H9 (cell line): ENCODE measurements around the gene CERKL. TPM values are rescaled to one million over a fixed set of nuclear protein-coding genes. Genes with fewer than 3 reads are reported as not detected.

Experiments used
- DNase-seq: peaks from one replicate; pipeline ENCODE4 v3.0.0-alpha.2; 2017
- H2AFZ ChIP-seq: one replicate; pipeline ENCODE4 v1.6.1; 2013; ENCODE audit warnings: mild to moderate bottlenecking, low read length, control low read depth, moderate library complexity
- H2AK5ac ChIP-seq: 2 replicates; pipeline ENCODE4 v1.6.1; 2013; ENCODE audit warnings: low read length, control low read depth, mixed read lengths; ENCODE audit not compliant: insufficient read length
- H2BK120ac ChIP-seq: one replicate; pipeline ENCODE4 v1.6.1; 2013; ENCODE audit warnings: low read depth, mild to moderate bottlenecking, low read length, control low read depth, inconsistent platforms; ENCODE audit not compliant: poor library complexity, severe bottlenecking
- H2BK12ac ChIP-seq: 2 replicates; pipeline ENCODE4 v1.6.1; 2013; ENCODE audit warnings: low read length, control low read depth, mixed read lengths, low read depth; ENCODE audit not compliant: insufficient read length
- H2BK15ac ChIP-seq: 2 replicates; pipeline ENCODE4 v1.6.1; 2013; ENCODE audit warnings: low read depth, low read length, control low read depth
- H2BK20ac ChIP-seq: one replicate; pipeline ENCODE4 v1.6.1; 2013; ENCODE audit warnings: low read depth, mild to moderate bottlenecking, low read length, control low read depth, inconsistent platforms; ENCODE audit not compliant: poor library complexity, severe bottlenecking
- H2BK5ac ChIP-seq: 2 replicates; pipeline ENCODE4 v1.6.1; 2013; ENCODE audit warnings: low read length, control low read depth, mixed read lengths; ENCODE audit not compliant: insufficient read length
- H3K14ac ChIP-seq: 2 replicates; pipeline ENCODE4 v1.6.1; 2013; ENCODE audit warnings: low read length, control low read depth; ENCODE audit not compliant: insufficient read depth
- H3K18ac ChIP-seq: 2 replicates; pipeline ENCODE4 v1.6.1; 2013; ENCODE audit warnings: low read depth, mild to moderate bottlenecking, mixed read lengths, low read length, control low read depth; ENCODE audit not compliant: insufficient read length
- H3K23ac ChIP-seq: 2 replicates; pipeline ENCODE4 v1.6.1; 2013; ENCODE audit warnings: low read length, control low read depth, mixed read lengths, low read depth; ENCODE audit not compliant: insufficient read length
- H3K23me2 ChIP-seq: 2 replicates; pipeline ENCODE4 v1.6.1; 2013; ENCODE audit warnings: low read depth, mild to moderate bottlenecking, mixed read lengths, low read length, control low read depth; ENCODE audit not compliant: insufficient read length, poor library complexity, severe bottlenecking
- H3K27ac ChIP-seq: 2 replicates; pipeline ENCODE4 v1.5.1; 2013; ENCODE audit warnings: low read length, control low read depth, mixed read lengths, low read depth; ENCODE audit not compliant: insufficient read length
- H3K27me3 ChIP-seq: 2 replicates; pipeline ENCODE4 v1.6.1; 2013; ENCODE audit warnings: low read length, control low read depth, inconsistent platforms; ENCODE audit not compliant: insufficient read depth
- H3K4ac ChIP-seq: 2 replicates; pipeline ENCODE4 v1.6.1; 2013; ENCODE audit warnings: low read depth, mild to moderate bottlenecking, control low read depth, inconsistent platforms, low read length, moderate library complexity
- H3K4me1 ChIP-seq: 2 replicates; pipeline ENCODE4 v1.6.1; 2013; ENCODE audit warnings: low read length, control low read depth, inconsistent platforms; ENCODE audit not compliant: insufficient read depth
- H3K4me2 ChIP-seq: 2 replicates; pipeline ENCODE4 v1.6.1; 2013; ENCODE audit warnings: low read length, control low read depth, mixed read lengths; ENCODE audit not compliant: insufficient read length, insufficient read depth
- H3K56ac ChIP-seq: 2 replicates; pipeline ENCODE4 v1.6.1; 2013; ENCODE audit warnings: low read depth, mild to moderate bottlenecking, mixed read lengths, low read length, control low read depth; ENCODE audit not compliant: insufficient read length
- H3K79me1 ChIP-seq: 2 replicates; pipeline ENCODE4 v1.6.1; 2013; ENCODE audit warnings: low read depth, mild to moderate bottlenecking, moderate library complexity, low read length, control low read depth, inconsistent platforms; ENCODE audit not compliant: insufficient read depth, poor library complexity, severe bottlenecking
- H3K79me2 ChIP-seq: 2 replicates; pipeline ENCODE4 v1.6.1; 2013; ENCODE audit warnings: low read length, control low read depth, inconsistent platforms; ENCODE audit not compliant: insufficient read depth
- H3K9ac ChIP-seq: 2 replicates; pipeline ENCODE4 v1.6.1; 2013; ENCODE audit warnings: low read length, control low read depth, mixed read lengths; ENCODE audit not compliant: insufficient read length; ENCODE audit errors: extremely low read depth
- H3K9me3 ChIP-seq: one replicate; pipeline ENCODE4 v1.6.1; 2013; ENCODE audit warnings: low read depth, low read length, inconsistent platforms; ENCODE audit not compliant: control insufficient read depth
- H3T11ph ChIP-seq: one replicate; pipeline ENCODE4 v1.6.1; 2013; ENCODE audit warnings: mild to moderate bottlenecking, low read length, control low read depth, inconsistent platforms
- H4K20me1 ChIP-seq: one replicate; pipeline ENCODE4 v1.6.1; 2013; ENCODE audit not compliant: control insufficient read depth, insufficient read length, insufficient read depth
- H4K5ac ChIP-seq: 2 replicates; pipeline ENCODE4 v1.6.1; 2013; ENCODE audit warnings: low read depth, mild to moderate bottlenecking, mixed read lengths, low read length, control low read depth; ENCODE audit not compliant: insufficient read length
- H4K8ac ChIP-seq: replicated peaks from 2 replicates; pipeline ENCODE4 v1.6.1; 2013; ENCODE audit warnings: low read length, control low read depth, mixed read lengths, low read depth; ENCODE audit not compliant: insufficient read length
- H4K91ac ChIP-seq: 2 replicates; pipeline ENCODE4 v1.6.1; 2013; ENCODE audit warnings: low read depth, mild to moderate bottlenecking, moderate library complexity, mixed read lengths, low read length, control low read depth; ENCODE audit not compliant: insufficient read length
- H3K27ac Mint-ChIP-seq, 3 experiments: 2 replicates in 2 of 3; 3 replicates in 1 of 3; pipeline ENCODE4 v1.8.0; 2020 to 2021; ENCODE audit warnings: mixed read lengths in 3 of 3, mild to moderate bottlenecking in 1 of 3, moderate library complexity in 1 of 3
- H3K27me3 Mint-ChIP-seq: 2 replicates; pipeline ENCODE4 v1.8.0; 2021; ENCODE audit warnings: low read depth, mild to moderate bottlenecking, moderate library complexity, mixed read lengths
- H3K36me3 Mint-ChIP-seq, 3 experiments: 2 replicates in 2 of 3; 3 replicates in 1 of 3; pipeline ENCODE4 v1.8.0; 2020 to 2021; ENCODE audit warnings: low read depth in 3 of 3, mixed read lengths in 3 of 3; ENCODE audit not compliant: insufficient read depth in 1 of 3
- H3K4me1 Mint-ChIP-seq, 2 experiments: 2 replicates each; pipeline ENCODE4 v1.8.0; 2020; ENCODE audit warnings: mixed read lengths in 2 of 2
- H3K4me3 Mint-ChIP-seq, 2 experiments: 2 replicates in 1 of 2; 3 replicates in 1 of 2; pipeline ENCODE4 v1.8.0; 2020 to 2021; ENCODE audit warnings: mild to moderate bottlenecking in 2 of 2, mixed read lengths in 2 of 2, moderate library complexity in 1 of 2
- H3K9me3 Mint-ChIP-seq, 2 experiments: 2 replicates in 1 of 2; 3 replicates in 1 of 2; pipeline ENCODE4 v1.8.0; 2020; ENCODE audit warnings: mild to moderate bottlenecking in 2 of 2, mixed read lengths in 2 of 2, moderate library complexity in 1 of 2
- WGBS: extraction: QIAGEN DNeasy Blood & Tissue Kit; methylation state at CpG from one replicate; pipeline ENCODE4 v1.1.7; 2013; ENCODE audit warnings: missing lambda C conversion rate, low lambda C conversion rate, mixed read lengths; ENCODE audit not compliant: insufficient read length; ENCODE audit errors: extremely low coverage; 5-methylcytosine and 5-hydroxymethylcytosine counted together
- total RNA-seq: library from RNA; stranded (reverse); gene quantifications from 2 replicates; pipeline ENCODE4 v1.2.1, GENCODE V29; 2021
- TF ChIP-seq, protein P1 (sequence below): fragments of 200-600 bp; sonication (generic); conservative IDR thresholded peaks from 3 replicates; pipeline ENCODE4 v1.8.0; 2021; ENCODE audit warnings: antibody characterized with exemption, mild to moderate bottlenecking

Gene CERKL
- total RNA-seq, 1 experiment from 2014 or later: not detected

GRCh38 chr2:181658444-181658843 is 1.5 kb upstream of the CERKL start:
- Histone ChIP-seq H3K27ac (no peak overlapping the region), H2AFZ (no peak overlapping the region), H2BK120ac (no peak overlapping the region), H4K20me1 (no peaks in the 10 kb centered on the region), H3K4me1 (no peaks in the 10 kb centered on the region), H2BK20ac (no peak overlapping the region), H3K56ac (no peak overlapping the region), H2BK15ac (no peak overlapping the region), H3K9me3 (no peaks in the 10 kb centered on the region), H3K27me3 (peaks cover 35% of the 10 kb centered on the region; the same call in 1 of the 2 replicates), H4K91ac (no peak overlapping the region), H3T11ph (no peak overlapping the region), H4K5ac (no peak overlapping the region), H3K9ac (no peak overlapping the region), H3K18ac (no peak overlapping the region), H2AK5ac (no peak overlapping the region), H2BK5ac (no peak overlapping the region), H2BK12ac (no peak overlapping the region), H3K23ac (no peak overlapping the region), H4K8ac (no peak overlapping the region), H3K79me2 (no peaks in the 10 kb centered on the region), H3K4me2 (no peak overlapping the region), H3K23me2 (peaks cover 7% of the 10 kb centered on the region), H3K79me1 (no peaks in the 10 kb centered on the region), H3K4ac (no peak overlapping the region), H3K14ac (no peak overlapping the region)
- H3K9me3 Mint-ChIP-seq: no peaks in the 10 kb centered on the region; a peak in 1 of 5 replicates
- H3K36me3 Mint-ChIP-seq: no peaks in the 10 kb centered on the region
- DNase-seq: peak; percentile 38
- peaks cover 25 to 31% of the 10 kb centered on the region in 2 experiments for H3K4me1 Mint-ChIP-seq
- peaks cover 91% of the 10 kb centered on the region for H3K27me3 Mint-ChIP-seq
- TF ChIP-seq, protein P1, sequence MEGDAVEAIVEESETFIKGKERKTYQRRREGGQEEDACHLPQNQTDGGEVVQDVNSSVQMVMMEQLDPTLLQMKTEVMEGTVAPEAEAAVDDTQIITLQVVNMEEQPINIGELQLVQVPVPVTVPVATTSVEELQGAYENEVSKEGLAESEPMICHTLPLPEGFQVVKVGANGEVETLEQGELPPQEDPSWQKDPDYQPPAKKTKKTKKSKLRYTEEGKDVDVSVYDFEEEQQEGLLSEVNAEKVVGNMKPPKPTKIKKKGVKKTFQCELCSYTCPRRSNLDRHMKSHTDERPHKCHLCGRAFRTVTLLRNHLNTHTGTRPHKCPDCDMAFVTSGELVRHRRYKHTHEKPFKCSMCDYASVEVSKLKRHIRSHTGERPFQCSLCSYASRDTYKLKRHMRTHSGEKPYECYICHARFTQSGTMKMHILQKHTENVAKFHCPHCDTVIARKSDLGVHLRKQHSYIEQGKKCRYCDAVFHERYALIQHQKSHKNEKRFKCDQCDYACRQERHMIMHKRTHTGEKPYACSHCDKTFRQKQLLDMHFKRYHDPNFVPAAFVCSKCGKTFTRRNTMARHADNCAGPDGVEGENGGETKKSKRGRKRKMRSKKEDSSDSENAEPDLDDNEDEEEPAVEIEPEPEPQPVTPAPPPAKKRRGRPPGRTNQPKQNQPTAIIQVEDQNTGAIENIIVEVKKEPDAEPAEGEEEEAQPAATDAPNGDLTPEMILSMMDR: no peak
- no peak overlapping the region for H3K4me3 Mint-ChIP-seq
- no CpG with 5 or more reads among the region's 4 CpGs for WGBS
- no peak overlapping the region for H3K27ac Mint-ChIP-seq
